Right lobe of liver (tissue), 6 donors: ENCODE measurements around the gene DSE. TPM values are rescaled to one million over a fixed set of nuclear protein-coding genes. Genes with fewer than 3 reads are reported as not detected.
A peak's percentile ranks its signal among the peaks of the same experiment; 100 is the strongest.

Source experiments
- ATAC-seq, 4 donors: fragments of 200-7000 bp; cut with Tn5 transposase; one replicate each; pipeline ENCODE4 v1.9.1; 2020; ENCODE audit warnings: mild to moderate bottlenecking in 4 of 4, moderate library complexity in 4 of 4
- DNase-seq, 3 donors: peaks; one replicate each; pipeline ENCODE4 v3.0.0-alpha.2; 2020
- H3K27ac ChIP-seq, 3 donors: fragments of 200-600 bp; one replicate each; pipeline ENCODE4 v1.8.0; 2022
- H3K27me3 ChIP-seq, 2 donors: fragments of 200-600 bp; one replicate each; pipeline ENCODE4 v1.8.0; 2022
- H3K36me3 ChIP-seq, 4 donors: fragments of 200-600 bp; sonication (generic) in 1 of 4; one replicate each; pipeline versions ENCODE4 v1.5.1 to v1.8.0; 2017 to 2022; ENCODE audit warnings: control low read depth in 1 of 4
- H3K4me1 ChIP-seq, 4 donors: fragments of 200-600 bp; sonication (generic) in 1 of 4; one replicate each; pipeline versions ENCODE4 v1.5.1 to v1.8.0; 2017 to 2022; ENCODE audit warnings: control low read depth in 1 of 4
- H3K4me3 ChIP-seq, 3 donors: fragments of 200-600 bp; one replicate each; pipeline ENCODE4 v1.8.0; 2022
- H3K9me3 ChIP-seq, 4 donors: fragments of 200-600 bp; sonication (generic) in 1 of 4; one replicate each; pipeline versions ENCODE4 v1.5.1 to v1.8.0; 2017 to 2022; ENCODE audit warnings: control low read depth in 1 of 4
- CTCF ChIP-seq, 4 donors: fragments of 200-600 bp in 3 of 4; fragments of 450-650 bp in 1 of 4; IDR thresholded peaks; one replicate each; pipeline versions ENCODE4 v1.5.1 to v1.8.0; 2016 to 2022; ENCODE audit warnings: antibody characterized with exemption in 4 of 4, mild to moderate bottlenecking in 2 of 4
- POLR2A ChIP-seq: fragments of 450-650 bp; IDR thresholded peaks from one replicate; pipeline ENCODE4 v1.6.1; 2017; ENCODE audit warnings: antibody characterized with exemption, mild to moderate bottlenecking
- WGBS: methylation state at CpG from one replicate; pipeline ENCODE4 v1.1.6; 2018; ENCODE audit warnings: low coverage, low lambda C conversion rate; ENCODE audit not compliant: insufficient coverage; ENCODE audit errors: missing lambda C conversion rate; 5-methylcytosine and 5-hydroxymethylcytosine counted together
- intact Hi-C, 2 donors: fragments of 100-400 bp; cut with DNase I; formaldehyde crosslinking; loops; one replicate each; pipeline versions ENCODE4 v1.11.2 to v1.14.1; 2022
- total RNA-seq, 6 experiments: library from RNA; depleted of rRNA in 2 of 6; stranded (reverse); fragments of >200 nt in 2 of 6; fragmentation: NEBNext Ultra II Directional in 3 of 6; extraction: Animal tissue kit (Norgen Biotek cat#: 25700) in 3 of 6; gene quantifications; one replicate each; pipeline versions ENCODE4 v1.1.0 to v1.2.4, GENCODE V29; 2016 to 2023
- donor health status: DM: no; HTN: yes; CAD: no.
- donor health status: DM: no; HTN: no; CAD: no.
- donor health status: DM: no; HTN: no; CAD: no.
- donor health status: DM: no; HTN: yes; CAD: no.
- donor health status: DM: no; HTN: yes; CAD: no.

Gene DSE
- total RNA-seq, 6 experiments from 2014 or later: 8.2 to 17.4 (median 12.2) TPM

GRCh38 chr6:116405652-116406356, 35.1 kb downstream of the DSE start:
- H3K4me3 ChIP-seq: no peak overlapping the region
- no peak overlapping the region for H3K27ac ChIP-seq
- H3K4me1 ChIP-seq: no peaks in the 10 kb centered on the region
- H3K27me3 ChIP-seq: no peaks in the 10 kb centered on the region
- 75% methylated on average over 8 of the region's 8 CpGs for WGBS
- no peaks in the 10 kb centered on the region for H3K9me3 ChIP-seq
- TF ChIP-seq POLR2A (no peak), CTCF (IDR thresholded peaks at IDR 0.05) (no peak)
- no peak for ATAC-seq
- intact Hi-C loops: no loop called here
- no peaks in the 10 kb centered on the region for H3K36me3 ChIP-seq
- DNase-seq: no peak

- Histone ChIP-seq H3K27ac (no peak overlapping the region), H3K9me3 (no peaks in the 10 kb centered on the region), H3K4me1 (no peaks in the 10 kb centered on the region), H3K27me3 (no peaks in the 10 kb centered on the region), H3K4me3 (no peak overlapping the region), H3K36me3 (no peaks in the 10 kb centered on the region)
- intact Hi-C loops: no loop called here
- DNase-seq: no peak
- no peak for ATAC-seq
- no peak for TF ChIP-seq CTCF (IDR thresholded peaks at IDR 0.05)
- TF ChIP-seq POLR2A: no peak
- WGBS: 58% methylated on average over 4 of the region's 4 CpGs
Measured at GRCh38 chr6:116406678-116407345, 36.1 kb downstream of the DSE start.

- Histone ChIP-seq H3K9me3 (no peaks in the 10 kb centered on the region), H3K4me1 (no peaks in the 10 kb centered on the region), H3K36me3 (no peaks in the 10 kb centered on the region), H3K27ac (no peak overlapping the region), H3K27me3 (no peaks in the 10 kb centered on the region), H3K4me3 (no peak overlapping the region)
- intact Hi-C loops: no loop called here
- no peak for TF ChIP-seq CTCF (IDR thresholded peaks at IDR 0.05)
- no peak for TF ChIP-seq POLR2A
- DNase-seq (no peak), ATAC-seq (no peak)
- 96% methylated on average over 3 of the region's 4 CpGs for WGBS
Measured at GRCh38 chr6:116408491-116408890, 37.7 kb downstream of the DSE start.

GRCh38 chr6:116409756-116410155, 39.0 kb downstream of the DSE start:
- ATAC-seq (peak in 2 of 4 donors; percentile 32 to 63), DNase-seq (no peak)
- Histone ChIP-seq H3K4me3 (no peak overlapping the region), H3K27me3 (no peaks in the 10 kb centered on the region), H3K36me3 (no peaks in the 10 kb centered on the region), H3K27ac (no peak overlapping the region), H3K4me1 (no peaks in the 10 kb centered on the region), H3K9me3 (no peaks in the 10 kb centered on the region)
- intact Hi-C loops: no loop called here
- 69% methylated on average over 3 of the region's 3 CpGs for WGBS
- TF ChIP-seq POLR2A (no peak), CTCF (IDR thresholded peaks at IDR 0.05) (no peak)
